ENCODE measurements around the gene NSD1. TPM values are rescaled to one million over a fixed set of nuclear protein-coding genes. Genes with fewer than 3 reads are reported as not detected.
A peak's percentile ranks its signal among the peaks of the same experiment; 100 is the strongest.

The NSD1 gene
- total and polyA plus RNA-seq, 9 of the 15 experiments (the other 6 are each of a cell fraction or from before 2014, with no cell fraction given), result 3.8 to 51.0 (median 24.7) TPM

GRCh38 chr5:177304392-177305119 lies 171.0 kb downstream of the NSD1 start (continued):
- TF ChIP-seq U2AF2 (optimal IDR thresholded peaks at IDR 0.05; ENCODE audit: low read depth, low read length), result no peak
- TF ChIP-seq STAT5B (CRISPR knock-in tag; IDR thresholded peaks at IDR 0.05), result no peak
- TF ChIP-seq NELFE (IDR thresholded peaks at IDR 0.05; ENCODE audit: insufficient read depth, insufficient read length), result no peak
- TF ChIP-seq NFIX (CRISPR knock-in tag; IDR thresholded peaks at IDR 0.05; ENCODE audit: low read depth), result no peak
- TF ChIP-seq NR2C2 (CRISPR knock-in tag; IDR thresholded peaks at IDR 0.05), result no peak
- no peak for TF ChIP-seq NR2C2 (tag; IDR thresholded peaks at IDR 0.05)
- no peak for TF ChIP-seq SMC3 (conservative IDR thresholded peaks at IDR 0.05; ENCODE audit: insufficient read depth, low read depth, low read length)
- no peak for TF ChIP-seq MCM3 (IDR thresholded peaks at IDR 0.05)
- no peak for TF ChIP-seq SIN3B (IDR thresholded peaks at IDR 0.05; ENCODE audit: low read depth)
- TF ChIP-seq ZNF318 (IDR thresholded peaks at IDR 0.05; ENCODE audit: borderline replicate concordance in 1 of 2, low read depth in 1 of 2), result 0 out of 4 replicates have a peak, but pooled peaks of 1 of the 2 experiments have one; percentile 27
- no peak for TF ChIP-seq SMARCA5 (IDR thresholded peaks at IDR 0.05)
- no peak for TF ChIP-seq ZNF785 (CRISPR knock-in tag; IDR thresholded peaks at IDR 0.05)
- no peak for TF ChIP-seq KHSRP (IDR thresholded peaks at IDR 0.05)
- TF ChIP-seq, protein P1, sequence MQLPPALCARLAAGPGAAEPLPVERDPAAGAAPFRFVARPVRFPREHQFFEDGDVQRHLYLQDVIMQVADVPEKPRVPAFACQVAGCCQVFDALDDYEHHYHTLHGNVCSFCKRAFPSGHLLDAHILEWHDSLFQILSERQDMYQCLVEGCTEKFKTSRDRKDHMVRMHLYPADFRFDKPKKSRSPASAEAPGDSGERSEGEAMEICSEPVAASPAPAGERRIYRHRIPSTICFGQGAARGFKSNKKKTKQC (CRISPR knock-in tag; IDR thresholded peaks at IDR 0.05), result no peak
- peak in 1 of 2 experiments; percentile 57; a peak in 2 of 4 replicates for TF ChIP-seq MNT (conservative IDR thresholded peaks at IDR 0.05)
- TF ChIP-seq FOXO4 (CRISPR knock-in tag; IDR thresholded peaks at IDR 0.05), result no peak
- TF ChIP-seq SP2 (IDR thresholded peaks at IDR 0.05; ENCODE audit: extremely low read depth, low read depth, low read length, poor library complexity, severe bottlenecking), result no peak

Measured in K562 (cell line).